GM18873 (cell line): ENCODE data around the gene APMAP.

Experiments used
- ATAC-seq: cut with Tn5 transposase; IDR thresholded peaks from one replicate; pipeline ENCODE4 v1.9.1; 2021; ENCODE audit warnings: mild to moderate bottlenecking, moderate library complexity, moderate number of reproducible peaks; ENCODE audit not compliant: unreplicated experiment, low FRiP score

The APMAP gene

DNA sequence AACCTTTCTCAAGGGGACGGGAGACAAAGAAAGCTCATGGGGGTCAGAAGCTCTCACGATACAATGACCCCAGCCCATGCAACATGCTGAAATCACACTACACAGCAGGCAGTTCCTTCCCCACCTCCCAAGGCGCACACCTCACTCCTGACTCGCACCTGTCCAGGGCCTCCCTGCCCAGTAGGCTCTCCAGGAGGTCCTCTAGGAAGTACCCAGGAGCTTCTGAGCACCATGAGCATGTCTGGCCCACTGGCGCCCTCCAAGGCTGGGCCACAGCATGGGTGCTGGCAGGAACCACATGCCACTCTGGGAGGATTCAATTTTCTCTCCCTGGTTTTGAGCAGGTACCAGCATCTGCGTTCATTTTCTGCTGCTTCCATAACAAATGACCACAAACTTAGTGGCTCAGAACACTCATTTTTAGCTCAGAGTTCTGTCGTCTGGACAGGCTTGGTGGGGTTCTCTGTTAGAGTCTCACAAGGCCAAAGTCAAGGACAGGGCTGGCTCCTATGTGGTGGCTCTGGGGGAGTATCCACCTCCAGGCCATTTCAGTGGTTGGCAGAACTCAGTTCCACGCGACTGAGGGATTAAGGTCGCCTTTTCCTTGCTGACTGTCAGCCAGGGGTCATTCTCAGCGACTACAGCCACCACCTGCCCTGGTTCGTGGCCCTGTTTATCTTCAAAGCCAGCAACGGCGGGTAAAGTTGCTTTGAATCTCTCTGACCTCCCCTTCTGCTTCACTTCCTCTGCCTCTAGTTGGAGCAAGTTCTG, 32.7 kb upstream of the APMAP start:
- ATAC-seq: no peak

DNA sequence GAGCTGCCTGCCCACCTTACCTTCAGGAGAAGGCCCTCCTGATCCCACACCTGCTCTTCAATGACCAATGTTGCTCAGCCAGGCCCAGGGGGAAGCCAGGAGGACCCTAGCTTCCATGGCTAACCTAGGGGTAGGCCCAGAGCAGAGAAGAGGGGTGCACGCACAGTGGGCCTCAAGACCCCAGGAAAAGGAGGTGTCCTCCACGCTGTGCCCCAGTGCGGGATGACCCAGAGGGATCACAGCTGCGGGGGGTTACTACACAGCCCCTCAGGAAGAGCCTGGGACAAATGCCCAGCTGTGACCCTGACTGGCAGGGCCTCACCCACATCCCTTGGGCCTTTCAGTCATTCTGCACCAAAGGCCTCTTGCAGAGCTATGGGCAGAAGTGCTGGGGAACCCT, 31.6 kb upstream of the APMAP start:
- no peak for ATAC-seq

DNA sequence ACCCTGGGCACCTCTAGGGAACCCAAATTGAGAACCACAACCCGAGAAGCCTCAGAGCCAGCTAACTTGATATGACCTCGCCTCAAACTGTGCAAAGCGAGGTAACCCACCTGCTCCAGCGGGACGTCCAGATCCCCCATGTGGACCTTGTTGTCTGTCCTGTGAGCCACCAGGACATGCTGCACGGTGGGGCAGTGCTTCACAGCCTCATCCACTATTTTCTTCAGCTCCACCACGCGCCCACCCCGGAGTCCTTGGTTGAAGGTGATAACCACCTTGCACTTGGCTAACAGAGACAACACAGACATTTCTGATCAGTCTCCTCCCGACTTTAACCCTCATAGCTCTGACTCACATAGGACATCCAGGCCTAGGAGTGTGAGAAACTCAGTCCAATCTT, 30.8 kb upstream of the APMAP start:
- no peak for ATAC-seq

DNA sequence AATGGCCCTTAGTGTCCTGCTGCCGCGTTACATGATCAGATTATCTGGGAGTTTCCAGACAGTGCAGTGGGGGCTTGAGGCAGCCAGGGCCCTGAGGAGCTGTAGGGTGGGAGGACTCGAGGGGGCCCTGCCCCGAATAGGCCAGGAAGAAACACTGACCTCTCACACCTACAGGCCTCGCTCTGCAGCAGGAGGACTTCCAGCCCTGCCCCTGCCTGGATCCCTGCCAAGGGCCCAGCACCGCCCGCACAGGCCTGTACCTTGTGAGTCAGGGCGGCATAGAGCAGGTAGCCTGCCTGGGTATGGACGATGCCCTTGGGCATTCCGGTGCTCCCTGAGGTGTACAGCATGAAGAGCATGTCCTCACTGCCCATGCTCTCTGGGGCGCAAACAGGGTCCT, 30.1 kb upstream of the APMAP start:
- no peak for ATAC-seq

DNA sequence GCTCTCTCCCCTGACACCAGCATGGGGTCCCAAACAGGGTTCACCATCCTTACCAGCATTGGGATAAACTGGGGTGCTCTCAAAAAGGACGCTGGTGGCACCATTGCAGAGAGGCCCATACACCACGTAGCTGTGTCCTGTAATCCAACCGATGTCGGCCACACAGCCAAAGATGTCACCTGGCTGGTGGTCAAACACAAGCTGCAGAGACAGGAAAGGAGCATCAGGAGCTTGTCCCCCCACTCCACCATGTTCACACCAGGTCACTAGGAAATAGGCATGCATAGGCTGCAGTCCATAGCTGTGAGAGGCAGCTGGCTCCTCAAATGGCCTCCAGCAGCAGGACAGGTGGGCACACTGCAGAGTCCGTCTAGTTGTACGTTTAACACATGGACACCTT, 28.8 kb upstream of the APMAP start:
- no peak for ATAC-seq

DNA sequence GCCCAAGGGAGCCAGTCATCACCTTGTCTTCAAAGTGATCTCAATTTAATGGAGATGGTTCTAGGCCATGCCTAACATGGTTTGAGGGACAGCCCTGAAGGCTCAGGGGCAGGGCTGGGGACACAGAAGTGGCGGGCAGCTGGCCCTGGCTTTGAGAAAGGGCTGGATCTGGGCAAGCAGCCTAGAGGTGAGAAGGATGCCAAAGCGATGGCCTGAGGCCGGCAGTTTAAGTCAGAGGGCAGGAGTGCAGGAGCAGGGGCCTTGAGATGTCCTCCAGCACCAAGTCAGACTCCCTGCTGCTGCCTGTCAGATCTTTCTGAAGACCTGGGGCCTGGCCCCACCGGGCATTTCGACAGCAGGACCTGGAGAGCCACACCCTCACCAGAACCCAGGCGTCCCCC, 28.4 kb upstream of the APMAP start:
- no peak for ATAC-seq

DNA sequence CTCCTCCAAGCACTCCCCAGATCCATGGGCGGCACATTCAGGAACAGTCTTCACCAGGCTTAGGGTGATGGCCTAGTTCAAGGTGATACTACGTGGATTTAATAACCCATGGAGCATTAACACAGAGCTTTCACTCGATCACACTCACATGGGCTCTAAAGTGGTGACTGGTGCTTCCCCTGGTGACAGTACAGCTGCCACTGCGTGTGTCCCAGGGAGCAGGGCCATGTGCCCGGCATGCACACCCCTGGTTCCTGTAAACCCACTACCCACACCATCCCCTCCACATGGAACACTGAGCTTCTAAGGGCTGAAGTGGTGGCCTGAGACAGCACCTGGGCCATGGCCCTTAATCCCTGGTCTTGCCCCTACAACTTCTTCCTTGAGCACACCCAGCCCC, 27.8 kb upstream of the APMAP start:
- ATAC-seq: no peak

DNA sequence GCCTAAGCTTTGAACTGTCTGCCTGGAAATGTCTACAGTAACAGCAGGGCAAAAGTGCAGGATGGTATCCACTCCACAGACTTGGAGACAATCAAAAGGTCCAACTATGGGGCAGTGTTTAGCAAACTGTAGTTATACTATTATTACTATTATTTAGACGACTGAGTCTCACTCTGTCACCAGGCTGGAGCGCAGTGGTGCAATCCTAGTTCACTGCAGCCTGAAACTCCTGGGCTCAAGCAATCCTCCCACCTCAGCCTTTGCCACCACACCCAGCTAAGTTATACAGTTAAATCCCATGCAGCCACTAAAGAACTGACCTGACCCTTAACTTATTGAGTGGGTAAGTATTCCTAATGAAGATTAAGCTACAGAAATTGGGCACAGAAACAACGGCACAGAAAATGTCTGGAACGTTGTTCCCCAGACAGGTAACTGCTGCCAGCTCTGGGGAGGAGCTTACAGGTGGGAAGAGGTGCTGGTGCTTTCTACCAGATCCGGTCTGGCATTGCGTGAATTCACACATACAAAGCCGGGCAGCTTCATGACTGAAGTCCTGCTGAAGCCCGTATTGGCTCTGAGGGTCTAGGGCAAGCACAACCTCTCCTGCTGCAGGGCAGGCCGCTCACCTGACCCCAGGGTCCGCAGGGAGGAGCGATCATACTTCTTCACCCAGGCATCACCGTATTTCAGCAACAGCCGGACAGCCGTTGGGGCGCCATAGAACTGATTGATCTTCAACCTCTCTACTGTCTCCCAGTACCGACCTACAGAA, 27.0 kb upstream of the APMAP start:
- no peak for ATAC-seq

DNA sequence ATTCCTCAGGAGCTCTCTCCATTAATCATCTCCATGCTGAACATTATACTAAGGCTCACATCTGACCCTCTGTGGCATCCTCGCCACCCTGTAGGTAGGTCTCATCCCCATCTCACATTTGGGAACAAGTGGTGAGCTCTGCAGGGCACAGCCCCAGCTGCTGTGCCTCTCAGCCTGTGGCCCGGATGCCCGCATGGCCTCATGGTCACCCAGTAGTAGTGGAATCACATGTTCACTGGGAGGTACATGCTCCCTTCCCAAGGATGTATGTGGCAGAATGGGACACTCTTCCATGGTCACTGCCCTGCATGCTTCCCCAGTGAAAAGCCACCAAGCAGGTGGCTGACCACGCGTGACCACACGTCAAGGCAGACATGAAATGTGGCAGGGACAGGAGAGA, 26.3 kb upstream of the APMAP start:
- no peak for ATAC-seq

DNA sequence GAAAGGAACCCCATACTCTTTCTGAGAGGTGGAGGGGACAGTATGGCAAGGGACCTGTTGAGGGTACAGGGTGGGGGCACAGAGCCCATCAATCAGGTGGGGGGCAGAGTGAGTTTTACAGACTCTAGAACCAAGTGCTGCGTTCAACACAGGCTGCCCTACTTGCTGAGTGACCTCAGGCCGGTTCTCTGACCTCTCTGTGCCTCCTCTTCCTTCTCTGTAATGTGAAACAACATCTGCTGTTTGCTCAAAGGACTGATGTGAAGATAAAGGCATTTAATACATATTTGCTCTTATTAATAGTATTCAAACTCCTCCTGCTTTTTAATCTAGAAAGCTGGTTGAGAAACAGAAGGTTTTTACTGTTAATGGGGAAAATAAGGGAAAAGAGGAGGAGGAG, 25.9 kb upstream of the APMAP start:
- ATAC-seq: no peak

DNA sequence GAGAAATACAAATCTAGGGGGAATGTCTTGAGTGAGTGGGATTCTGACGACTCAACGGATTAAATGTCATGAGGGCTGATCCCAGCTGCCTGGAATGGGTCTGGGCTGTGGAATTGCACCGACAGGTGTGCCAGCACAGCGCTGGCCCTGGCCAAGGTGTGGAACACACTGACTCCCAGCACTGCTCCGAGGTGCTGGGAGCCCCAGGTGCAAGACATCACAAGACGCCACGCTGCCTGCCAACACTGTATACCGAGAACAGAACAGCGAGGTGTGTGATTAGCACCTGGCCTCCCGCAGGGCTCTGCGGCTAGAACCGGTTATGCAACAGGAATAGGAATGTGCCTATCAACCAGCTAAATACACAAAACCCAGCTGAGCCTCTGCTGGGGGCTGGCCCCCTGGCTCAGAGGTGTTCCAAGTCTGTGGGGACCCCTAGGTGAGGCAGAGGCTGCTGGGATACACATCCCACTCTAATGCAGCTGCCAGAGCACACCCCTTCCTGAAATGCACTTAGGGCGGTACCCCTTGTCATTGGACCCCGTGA, 24.8 kb upstream of the APMAP start:
- no peak for ATAC-seq

DNA sequence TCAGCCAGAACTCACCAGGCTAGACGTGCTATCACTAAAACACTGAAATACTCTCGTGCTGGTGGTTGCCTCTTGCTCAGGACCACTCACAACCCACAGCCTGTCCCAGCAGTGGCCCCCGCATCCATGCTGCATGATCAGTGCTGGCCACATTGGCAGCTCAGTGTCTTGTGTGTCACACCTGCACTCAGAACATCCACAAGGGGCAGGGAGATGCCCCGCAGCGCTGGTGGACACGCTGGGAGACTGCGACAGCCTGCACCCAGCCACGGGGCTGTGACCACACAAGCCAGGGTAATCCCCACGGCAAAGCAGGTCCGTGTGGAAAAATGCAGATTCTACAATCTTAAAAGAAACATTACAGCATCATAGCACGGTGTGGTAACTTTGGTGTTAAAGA, 23.9 kb upstream of the APMAP start:
- no peak for ATAC-seq

DNA sequence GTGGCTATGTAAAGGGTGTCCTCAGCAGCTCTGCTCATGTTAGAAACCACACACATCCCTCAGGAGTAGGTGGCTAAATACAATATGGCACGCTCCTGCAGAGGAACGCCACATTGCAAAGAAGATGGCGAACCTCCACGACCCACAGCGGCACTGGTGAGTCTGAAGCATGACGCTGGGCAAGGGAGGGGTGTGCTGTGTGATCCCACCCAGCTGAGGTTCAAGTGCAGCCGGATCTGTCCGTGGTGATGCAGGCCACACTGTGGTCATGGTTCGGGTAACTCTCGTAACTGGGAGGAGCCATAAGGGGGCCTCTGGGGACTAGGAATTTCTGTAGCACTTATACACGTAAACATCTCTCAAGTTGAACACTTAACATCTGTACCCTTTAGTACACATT, 23.4 kb upstream of the APMAP start:
- ATAC-seq: no peak

DNA sequence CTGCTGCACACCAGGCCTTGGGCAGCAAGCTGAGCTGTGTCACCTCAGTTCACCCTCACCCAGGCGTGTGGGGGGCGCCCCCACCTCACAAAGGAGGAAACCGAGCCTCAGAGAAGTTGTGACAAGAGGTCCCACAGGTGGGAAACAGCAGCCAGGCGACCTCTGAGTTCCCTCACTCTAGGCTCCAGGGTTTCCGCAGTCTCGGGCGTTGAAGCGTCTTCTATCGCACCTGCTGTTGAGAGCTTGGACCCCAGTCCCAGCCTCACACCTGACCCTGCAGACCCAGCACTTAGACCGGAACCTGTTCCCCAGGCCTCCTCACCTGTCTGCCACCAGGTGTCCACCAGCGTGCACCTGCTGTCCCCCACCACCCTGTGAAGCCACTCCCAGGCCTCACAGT, 22.3 kb upstream of the APMAP start:
- ATAC-seq: no peak

DNA sequence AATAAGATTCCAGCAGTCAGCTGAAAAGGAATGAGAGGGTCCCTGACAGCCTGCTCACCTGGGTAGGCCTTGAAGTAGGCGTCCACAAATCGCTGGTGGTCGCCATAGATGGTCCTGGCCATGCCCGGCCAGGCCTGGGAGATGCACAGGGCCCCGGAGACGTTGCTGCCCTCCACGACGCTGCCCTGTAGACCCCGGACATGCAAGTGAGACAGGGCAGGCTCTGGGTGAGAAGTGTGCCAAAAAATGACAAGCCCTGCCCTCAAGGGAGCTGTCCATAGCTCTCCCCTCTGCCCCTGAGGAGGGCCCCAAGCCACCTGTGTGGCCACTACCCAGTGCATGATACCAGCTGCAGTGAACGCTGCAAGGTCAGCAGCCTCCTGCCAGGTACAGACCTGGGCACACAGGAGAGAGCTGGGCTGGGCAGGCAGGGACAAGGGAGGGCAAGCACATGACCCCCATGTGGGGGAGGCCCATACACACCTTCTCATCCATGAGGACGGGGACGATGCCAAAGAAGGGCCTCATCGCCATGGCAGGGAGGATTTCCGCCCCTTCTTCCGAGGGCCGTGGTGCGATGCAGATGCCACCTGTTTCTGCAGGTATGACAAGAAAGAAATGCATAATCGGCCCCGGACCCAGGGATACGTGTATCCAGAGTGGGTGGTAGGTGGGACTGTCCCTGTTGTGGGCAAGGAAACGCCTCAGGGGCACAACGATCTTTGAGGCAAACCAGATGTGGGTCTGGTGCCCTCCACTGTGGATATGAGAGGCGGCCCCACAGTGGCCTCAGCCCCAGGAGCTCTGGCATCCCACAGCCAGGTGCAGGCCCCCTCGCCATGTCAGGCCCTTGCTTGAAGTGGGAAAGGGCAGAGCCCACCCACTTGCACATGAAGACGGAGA, 21.2 kb upstream of the APMAP start:
- no peak for ATAC-seq

DNA sequence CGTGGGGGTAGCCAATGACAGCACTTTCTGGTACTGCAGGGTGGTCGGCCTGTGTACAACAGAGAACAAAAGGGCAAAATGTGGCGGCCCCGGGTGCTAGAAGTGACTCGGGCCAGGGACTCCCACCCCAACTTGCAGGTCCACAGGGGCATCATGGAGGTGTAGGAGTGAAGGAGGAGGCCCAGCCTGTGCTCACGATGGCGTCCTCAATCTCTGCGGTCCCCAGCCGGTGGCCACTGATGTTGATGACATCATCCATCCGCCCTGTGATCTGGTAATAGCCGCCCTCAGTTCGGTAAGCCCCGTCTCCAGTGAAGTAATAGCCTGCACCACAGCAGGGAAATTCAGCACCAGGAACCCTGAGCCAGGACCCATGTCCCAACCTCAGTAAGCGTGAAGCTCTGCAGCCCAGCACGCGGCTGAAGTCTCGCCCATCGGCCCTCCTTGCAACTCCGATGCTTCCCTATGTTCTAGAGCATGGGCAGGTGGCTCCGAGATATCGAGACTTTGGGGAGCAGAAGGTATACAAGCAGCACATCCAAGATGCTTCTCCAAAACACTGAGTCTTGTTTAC, 20.2 kb upstream of the APMAP start:
- ATAC-seq: no peak

DNA sequence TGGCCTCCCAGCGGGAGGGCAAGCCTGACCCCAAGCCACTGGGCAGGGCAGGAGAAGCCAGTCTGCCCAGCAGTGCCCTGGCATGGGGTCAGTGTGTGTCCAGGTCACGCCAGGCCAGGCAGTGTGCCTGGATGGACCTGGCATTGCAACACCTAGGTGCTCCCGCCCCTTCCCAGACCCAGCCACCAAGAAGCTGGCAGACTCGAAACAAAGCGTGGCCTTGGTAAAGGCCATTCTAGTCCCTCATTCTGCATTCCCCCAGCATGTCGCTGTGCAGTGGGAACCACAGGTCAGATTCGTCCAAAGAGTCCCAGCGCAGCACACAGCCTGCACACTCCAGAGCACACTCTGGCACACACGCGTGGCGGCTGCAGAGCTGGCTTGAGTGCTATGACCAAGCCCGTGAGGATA, 19.3 kb upstream of the APMAP start:
- ATAC-seq: no peak

DNA sequence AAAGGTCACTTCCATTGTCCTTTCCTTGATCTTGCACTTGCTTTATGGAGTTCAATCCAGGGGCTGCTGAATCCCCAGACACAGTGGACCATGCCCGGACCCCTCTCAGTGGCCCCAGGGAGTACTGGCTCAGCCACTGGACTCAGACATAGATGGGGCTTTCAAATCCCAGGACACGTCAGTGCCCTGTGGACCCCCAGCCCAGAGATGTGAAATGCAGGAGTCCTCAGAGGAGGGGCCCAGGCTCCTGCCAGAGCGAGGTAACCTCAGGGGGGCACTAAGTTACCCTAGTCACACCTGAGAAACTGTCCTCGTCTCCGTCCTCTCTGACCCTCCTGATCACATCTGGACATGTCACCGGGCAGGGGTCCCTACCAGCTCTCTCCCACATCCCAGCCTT, 18.7 kb upstream of the APMAP start:
- ATAC-seq: no peak

DNA sequence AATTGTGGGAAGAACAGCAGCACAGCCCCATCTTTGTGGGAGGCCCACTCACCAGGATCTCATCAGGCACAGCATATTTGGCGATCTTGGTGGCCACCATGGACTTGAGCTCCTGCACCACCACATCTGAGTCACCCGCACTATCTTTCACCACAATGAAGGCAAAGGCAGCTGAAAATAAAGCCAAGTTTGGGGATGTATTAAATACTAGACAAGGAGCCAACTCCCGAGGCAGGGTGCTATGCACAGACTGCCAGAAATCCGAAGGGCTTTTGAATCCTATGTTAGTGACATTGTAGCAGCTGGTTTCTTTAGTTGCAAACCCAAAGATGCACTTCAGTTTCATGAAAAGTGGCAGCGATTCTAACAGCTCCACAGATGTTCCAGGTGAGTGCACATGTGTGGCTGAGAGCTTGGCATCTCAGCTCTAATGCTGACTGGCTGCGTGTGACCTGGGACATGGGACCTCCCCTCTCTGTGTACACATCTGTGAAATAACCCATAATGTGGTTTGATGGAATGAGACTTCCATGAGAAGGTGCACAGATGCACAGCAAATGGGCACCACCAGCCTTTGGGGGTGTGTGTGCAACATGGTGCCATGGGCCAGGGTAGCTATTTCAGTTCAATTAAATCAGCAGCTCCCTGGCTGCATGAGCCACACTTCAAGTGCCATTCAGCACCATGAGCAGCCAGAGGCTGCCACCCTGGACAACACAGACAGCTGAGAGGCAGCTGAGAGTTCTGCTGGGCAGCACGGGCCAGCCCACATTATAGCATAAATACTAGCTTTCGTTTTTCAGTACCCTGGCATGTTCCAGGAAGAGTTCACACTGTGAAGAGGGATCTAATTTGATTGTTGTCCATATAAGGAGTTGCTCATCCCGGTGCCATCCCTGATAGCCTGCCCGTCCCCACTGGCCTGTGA, 16.9 kb upstream of the APMAP start:
- no peak for ATAC-seq
